Measurements from ENCODE around the gene TPTE2.
"Not testable (repeated sequence)": the region's sequence is repeated elsewhere in the genome, so short reads cannot be mapped to it uniquely, and the experiment has no call there.

The TPTE2 gene

DNA sequence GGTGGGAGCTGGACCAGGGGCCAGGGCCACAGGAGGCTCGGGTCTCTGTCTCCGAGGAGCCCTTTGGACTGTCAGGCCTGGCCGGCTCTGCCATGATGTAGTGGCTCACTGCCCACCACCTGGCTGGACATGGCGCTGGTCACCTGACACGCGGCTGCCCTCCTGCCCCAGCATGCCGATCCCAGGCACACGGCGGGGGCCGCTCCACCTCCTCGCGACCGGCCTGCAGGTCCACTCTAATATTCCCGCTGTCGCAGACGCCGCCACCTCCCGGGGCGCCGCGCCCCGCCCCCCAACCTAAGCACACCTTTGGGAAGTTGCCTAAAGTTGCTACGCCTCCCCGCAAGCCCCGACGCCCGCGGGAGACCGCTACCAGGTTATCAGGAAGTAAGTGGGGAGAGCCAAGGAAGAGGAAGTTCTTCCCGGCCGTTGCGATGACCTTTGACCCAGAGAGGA is at the start of gene TPTE2:
Gene TPTE2, minus strand, starts transcription at position 406 of the 456 bp plus-strand sequence. CDS start 58,298 bp downstream, outside the sequence.
- not testable (repeated sequence) for DNase-seq (ENCODE audit: low read depth in 2 of 2, low spot score in 1 of 2)

DNA sequence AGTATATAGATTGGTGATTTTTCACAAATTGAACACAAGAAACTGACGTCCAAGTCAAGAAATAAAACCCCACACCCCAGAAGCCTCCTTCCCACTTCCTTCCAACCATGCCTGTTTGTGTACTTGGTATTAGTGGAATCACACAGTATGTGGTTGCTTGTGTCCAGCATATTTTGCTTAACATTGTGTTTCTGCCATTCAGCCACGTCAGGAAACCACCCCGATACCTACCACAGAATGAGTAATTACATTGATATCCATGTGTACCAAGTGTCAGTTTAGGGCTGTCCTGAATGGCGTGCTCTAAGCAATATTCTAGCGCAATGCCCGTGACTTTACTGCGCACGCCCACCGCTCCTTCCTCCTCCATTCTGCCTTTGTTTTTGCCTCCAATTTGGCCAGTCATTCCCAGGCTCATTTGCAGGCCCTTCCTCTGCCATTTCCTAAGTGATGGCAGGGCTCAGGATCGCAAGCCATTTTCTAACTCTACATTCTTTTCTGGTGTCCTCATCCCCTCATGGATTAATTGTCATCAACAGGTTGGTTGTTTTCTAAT is 46.3 kb upstream of the TPTE2 start:
- no peak for DNase-seq (ENCODE audit: low read depth in 2 of 2, low spot score in 1 of 2)

DNA sequence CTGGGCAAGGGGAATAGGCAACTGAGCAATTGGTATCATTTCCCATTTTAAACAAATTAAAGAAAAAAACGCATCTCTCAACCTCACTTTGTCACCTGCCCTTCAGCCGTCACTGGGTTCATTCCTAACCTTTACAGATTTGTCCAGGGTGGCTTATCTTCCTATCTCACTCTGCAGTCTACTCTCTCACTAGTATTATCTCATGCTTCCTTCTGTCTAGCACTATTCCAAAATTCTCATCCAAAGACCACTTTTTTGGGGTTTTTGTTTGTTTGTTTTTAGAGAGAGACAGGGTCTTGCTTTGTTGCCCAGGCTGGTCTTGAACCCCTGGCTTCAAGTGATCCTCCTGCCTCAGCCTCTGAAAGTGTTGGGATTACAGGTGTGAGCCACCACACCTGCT is 45.4 kb upstream of the TPTE2 start:
- no peak for DNase-seq (ENCODE audit: low read depth in 2 of 2, low spot score in 1 of 2)

DNA sequence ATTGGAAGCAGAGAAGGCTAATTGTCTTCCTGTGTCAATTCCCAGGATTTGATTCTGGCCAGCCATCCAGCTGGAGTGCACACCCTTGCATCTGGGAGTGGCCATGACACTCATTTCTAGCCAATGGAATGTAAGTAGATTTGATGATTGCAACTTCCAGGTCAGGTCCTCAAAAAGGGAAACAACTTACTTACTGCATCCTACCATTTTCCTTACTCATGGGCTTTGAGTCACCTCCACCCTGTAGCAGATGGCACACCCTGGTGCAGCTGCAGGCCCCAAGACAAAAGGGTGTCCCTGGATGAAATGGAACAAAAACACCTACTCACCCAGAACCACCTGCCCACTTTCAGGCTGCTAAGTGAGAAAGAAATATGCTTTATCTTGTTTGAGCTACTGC is 44.8 kb upstream of the TPTE2 start:
- no peak for DNase-seq (ENCODE audit: low read depth in 2 of 2, low spot score in 1 of 2)

DNA sequence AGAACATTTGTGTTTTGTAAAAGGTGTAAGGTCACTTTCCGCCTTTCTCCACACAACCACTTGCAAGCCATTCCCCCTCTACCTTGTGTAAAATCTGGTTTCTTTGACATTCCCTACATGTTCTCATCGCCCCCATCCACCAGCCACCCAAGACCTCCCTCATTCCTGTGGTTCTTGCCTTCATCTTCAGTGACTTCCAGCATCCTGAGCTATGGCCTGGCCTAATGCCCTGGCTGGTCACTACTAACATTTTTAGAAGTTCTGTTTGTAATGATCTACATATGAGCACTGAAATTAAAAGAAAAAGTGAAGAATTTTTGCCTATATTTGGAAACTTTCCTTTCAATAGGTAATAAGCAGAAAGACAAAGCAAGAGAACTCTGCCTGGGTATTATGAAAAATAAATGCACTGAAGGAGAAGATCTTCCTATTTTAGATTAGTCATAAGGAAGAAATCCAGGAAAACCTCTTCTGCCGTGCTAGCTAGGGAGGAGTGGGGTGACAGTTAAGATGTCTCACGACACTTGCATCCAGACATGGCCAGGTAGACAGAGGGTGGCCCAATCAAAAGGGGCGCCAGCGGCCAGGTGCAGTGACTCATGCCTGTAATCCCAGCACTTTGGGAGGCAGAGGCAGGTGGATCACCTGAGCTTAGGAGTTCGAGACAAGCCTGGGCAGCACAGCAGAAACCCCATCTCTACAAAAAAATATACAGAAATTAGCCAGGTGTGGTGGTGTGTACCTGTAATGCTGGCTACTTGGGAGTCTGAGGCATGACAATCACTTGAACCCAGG is 44.0 kb upstream of the TPTE2 start:
- no peak for DNase-seq (ENCODE audit: low read depth in 2 of 2, low spot score in 1 of 2)

DNA sequence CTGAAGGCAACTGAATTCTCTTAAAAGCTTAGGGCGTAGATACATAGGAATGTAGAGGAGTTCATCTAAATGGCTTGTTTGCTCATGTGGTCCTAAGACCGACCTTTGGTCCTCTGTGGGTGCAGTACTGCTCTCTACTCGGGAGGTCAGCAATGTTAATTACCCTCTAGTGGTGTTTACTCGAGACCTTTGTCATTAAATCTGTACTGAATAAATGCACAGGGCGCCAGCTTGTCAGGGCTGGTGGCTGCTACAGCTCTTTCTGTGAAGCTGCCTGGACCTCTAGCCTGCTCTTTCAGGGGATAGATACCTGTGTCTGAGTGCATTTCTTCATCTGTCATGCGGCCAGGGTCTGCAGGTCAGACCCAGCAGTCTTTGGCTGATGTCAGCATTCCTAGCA is 43.0 kb upstream of the TPTE2 start:
- no peak for DNase-seq (ENCODE audit: low read depth in 2 of 2, low spot score in 1 of 2)

DNA sequence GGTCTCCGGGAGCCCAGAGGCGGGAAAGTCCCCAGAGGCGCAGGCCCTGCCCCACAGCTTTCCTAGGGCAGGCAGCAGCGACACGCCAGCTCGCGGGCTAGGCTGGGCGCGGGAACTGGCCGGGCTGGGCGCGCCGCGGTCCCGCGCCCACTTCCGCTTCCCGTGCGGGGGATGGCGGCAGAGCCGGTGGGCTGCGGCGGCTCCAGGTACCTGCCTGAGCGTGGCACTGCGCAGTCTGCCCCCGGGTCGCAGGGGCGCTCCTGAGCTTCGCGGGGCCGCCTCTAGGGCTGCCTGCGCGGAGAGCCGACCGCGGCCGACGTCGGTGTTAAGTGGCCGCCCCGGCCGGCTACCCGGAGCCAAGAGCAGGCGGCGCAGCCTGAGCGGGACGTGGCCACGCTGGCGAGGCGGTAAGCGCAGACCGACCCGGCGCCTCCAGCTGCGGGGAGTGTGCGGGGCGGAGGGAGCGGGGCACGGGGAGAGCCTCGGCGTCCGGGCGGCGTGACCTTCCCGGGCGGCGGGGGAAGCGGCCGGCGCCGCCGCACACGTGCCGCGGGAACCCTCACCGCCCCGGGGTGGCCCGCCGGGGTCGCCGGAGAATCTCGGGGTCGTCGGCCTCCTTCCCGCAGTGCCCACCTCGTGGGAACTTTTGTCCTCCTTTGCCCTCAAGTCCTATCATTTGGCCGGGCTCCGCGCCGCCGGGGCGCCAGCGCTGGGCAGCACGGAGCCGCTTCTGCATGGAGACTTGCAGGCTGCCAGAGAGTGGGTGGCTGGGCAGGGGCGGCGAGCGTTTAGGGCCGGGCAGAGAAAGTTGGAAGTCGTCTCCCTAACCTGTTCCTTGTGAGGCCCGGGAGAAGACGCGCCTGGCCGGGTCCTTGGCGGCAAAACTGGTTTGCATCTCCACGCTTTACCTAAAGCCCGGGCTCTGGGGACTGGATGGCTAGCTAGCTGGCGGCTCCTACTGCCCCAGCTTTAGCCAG is 40.7 kb upstream of the TPTE2 start:
- DNase-seq (ENCODE audit: low read depth in 2 of 2, low spot score in 1 of 2): no peak

DNA sequence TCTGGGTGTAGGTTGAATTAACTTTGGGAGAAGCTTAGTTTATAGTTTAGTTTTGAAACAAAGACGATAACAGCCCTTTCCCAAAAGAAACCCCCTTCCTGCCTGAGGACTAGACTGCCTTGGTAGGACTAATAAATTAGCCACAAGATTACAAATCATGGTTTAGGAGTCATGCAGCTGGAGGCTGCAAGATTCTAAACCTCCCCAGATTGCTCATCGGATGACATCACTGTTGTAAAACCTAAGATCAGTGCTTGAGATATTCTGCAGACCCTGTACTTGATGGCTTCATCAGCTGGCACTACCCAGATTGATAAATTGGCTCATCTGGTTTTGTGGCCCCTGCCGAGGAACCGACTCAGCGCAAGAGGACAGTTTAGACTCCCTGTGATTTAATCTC is 36.2 kb upstream of the TPTE2 start:
- DNase-seq (ENCODE audit: low read depth in 2 of 2, low spot score in 1 of 2): no peak

DNA sequence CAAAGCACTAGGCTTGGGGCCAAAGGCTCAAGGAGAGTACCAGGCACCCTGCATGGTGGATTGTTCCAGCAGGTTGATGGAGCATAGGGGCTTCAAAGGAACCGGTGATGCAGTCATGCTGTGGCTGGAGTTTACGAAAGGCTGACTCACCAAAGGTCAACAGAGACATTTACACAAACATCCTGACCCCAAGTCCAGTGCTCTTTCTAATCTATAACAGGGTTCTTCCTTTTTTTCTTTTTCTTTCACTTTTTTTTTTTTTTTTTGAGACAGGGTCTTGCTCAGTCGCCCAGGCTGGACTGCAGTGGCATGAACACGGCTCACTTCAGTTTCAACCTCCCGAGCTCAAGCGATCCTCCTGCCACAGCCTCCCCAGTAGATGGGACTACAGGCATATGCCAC is 35.6 kb upstream of the TPTE2 start:
- DNase-seq (ENCODE audit: low read depth in 2 of 2, low spot score in 1 of 2): no peak

DNA sequence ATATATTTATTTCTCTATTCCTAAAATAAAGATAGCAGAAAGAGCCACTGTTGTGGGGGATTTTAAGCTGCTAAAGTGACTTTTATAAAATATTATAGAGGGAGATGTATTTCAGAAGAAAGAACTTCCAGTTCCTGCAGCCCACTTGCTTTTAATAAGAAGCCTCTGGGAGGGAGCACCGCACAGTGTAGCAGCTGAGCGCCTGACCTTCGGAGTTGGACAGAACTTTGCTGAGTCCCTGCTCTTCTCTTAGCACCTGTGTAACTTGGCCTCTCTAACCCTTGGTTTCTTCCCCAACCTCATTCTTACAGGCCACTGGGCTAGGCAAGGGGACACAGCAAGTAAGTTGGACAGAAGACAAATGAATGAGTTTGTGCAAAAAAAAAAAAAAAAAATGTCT is 34.8 kb upstream of the TPTE2 start:
- no peak for DNase-seq (ENCODE audit: low read depth in 2 of 2, low spot score in 1 of 2)

DNA sequence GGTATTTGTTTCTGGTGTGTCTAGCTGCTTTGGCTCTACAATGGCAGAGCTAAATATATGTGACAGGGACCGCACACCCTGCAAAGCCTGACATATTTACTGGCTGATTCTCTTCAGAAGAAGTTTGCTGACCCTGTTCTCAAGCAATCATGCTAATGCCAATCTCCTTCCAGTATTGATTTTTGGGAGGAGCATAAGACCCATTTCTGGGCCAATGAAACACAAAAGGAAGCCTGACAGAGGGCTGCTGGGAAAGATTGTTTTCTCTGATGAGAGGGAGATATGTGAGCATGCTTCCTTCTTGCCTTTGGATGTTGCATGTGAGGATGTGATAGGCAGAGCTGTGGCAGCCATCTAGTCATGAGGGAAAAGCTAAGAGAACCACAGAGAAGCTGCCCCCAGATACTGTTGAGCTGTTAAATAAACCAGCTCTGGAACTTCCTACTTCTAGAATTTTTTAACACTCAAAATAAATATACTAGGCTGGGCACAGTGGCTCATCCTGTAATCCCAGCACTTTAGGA is 31.4 kb upstream of the TPTE2 start:
- DNase-seq (ENCODE audit: low read depth in 2 of 2, low spot score in 1 of 2): no peak

DNA sequence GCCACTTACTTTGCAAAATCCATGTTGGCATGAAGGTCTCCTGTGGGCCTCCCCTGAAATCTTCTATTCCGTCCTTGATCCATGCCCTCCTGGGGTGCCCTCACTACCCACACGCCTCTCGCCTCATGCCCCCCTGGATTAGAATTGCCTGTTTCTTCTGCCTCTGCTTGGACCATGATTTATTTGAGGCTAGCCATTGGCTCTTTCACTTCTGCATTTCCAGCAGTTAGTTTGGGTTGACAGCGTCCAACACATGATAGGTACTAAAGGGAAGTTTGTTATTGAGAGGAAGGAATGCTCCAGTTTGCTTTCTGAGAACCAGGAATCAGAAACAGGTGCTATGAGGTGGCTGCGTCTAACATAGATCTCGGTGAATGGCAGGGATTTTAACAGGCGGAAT is 30.5 kb upstream of the TPTE2 start:
- no peak for DNase-seq (ENCODE audit: low read depth in 2 of 2, low spot score in 1 of 2)

DNA sequence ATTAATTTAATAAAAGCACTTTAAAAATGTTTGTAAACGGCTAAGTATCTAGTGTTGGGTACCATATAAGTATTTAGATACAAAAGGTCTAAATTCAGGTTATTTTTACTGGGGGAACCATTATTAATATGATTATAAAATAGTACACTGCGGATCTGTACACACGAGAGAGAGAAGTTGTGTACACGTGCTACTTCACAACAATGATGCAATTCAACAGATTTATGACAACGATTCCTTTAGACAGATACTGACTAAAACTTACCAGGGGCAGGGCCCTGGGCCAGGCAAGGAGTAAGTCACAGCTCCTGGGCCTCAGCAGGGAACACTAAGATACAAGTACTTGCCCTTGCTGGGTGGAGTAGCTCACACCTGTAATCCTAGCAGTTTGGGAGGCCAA is 29.1 kb upstream of the TPTE2 start:
- no peak for DNase-seq (ENCODE audit: low read depth in 2 of 2, low spot score in 1 of 2)

DNA sequence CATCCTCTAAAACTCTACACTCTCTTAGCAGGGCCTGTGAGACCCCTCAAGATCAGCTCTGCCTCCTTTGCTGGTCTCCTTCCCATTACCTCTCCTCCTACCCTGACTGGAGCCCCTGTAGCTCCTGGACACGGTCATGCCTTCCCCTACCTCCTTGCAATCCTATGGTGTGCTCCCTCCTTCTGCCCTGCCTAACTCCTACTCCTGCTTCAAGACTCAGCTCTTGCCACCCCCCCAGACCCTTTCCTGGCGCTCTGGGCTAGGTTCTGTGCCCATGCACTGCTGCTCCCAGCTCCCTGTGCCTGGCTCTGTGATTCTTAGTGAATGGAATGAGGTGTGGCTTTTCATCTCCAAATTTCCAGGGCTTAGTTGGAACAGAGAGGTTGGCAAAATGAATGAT is 28.0 kb upstream of the TPTE2 start:
- DNase-seq (ENCODE audit: low read depth in 2 of 2, low spot score in 1 of 2): no peak

DNA sequence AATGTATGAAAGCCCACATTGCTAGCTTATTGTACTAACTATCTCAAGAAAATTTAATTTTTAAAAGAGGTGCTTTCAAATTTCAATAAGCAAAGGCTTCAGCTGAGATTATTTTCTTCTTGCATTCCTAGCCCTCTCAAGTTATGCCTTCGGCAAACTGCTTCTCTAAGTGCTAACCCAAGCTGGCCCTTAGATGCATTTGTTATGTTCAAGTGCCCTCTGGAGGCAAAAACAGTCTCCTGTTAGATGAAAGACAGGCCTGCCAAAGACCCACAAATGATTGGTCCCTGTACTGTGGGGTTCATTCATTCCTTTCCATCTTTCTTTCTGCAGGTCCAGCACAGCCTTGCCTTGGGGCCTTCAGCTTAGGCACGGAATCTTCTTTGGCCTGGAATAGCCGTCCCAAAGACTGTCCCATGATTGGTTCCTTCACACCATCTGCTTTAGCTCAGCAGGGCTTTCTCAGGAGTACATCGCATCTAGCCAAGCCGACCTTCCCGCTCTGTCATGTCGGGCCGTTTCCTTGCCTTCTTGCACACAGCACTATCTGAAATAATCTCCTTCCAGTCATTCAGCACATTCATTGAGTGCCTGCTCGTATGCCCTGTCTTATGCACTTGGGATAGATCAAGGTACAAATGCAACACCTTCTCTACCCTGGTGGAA is 26.4 kb upstream of the TPTE2 start:
- DNase-seq (ENCODE audit: low read depth in 2 of 2, low spot score in 1 of 2): no peak

DNA sequence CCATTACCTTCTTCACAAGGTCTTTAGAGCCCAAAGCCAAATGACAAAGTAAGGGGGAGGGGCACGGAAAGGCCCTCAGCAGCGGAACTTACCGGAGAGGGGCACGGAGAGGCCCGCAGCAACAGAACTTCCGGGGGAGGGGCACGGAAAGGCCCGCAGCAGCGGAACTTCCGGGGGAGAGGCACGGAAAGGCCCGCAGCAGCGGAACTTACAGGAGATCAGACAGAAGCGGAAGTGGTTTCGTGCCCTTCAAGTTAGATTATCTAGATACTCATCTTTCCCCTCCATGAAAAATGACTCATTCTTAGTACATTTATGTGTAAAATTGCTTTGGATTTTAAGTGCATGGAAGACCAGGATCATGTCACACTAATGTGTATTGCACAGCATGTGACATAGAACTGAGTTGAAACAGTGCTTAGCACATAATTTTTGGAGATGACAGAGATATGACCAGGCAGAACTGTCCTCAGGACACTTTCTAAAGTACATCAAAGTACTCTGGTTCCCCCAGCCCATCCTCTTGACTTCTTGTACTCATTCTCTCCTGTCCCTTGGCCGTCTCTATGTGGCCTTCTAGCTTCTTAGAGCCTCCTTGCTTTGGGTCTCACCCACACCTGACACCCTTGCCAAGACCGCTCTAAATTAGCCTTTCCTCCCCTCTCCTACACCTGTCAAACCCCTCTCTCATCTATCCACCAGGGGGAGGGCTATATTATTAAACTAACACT is 25.7 kb upstream of the TPTE2 start:
- peak; percentile 42 to 46 for DNase-seq (ENCODE audit: low read depth in 2 of 2, low spot score in 1 of 2)

DNA sequence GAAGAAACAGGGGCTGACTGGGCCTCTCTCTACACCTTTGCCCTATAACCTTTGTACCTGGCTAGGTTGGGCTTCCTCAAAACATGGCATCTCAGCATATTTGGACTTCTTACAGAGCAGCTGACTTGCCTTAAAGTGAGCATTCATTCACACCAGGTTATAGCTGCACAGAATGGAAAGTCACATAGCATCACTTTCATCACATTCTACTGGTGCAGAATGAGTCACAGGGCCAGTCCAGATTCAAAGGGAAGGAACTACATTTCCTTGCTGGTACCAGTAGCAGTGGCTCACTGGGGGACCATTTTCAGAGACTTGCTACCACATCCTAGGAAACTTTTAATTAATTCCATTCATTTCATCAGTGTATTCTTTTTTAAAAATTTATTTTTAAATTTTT is 20.3 kb upstream of the TPTE2 start:
- no peak for DNase-seq (ENCODE audit: low read depth in 2 of 2, low spot score in 1 of 2)

DNA sequence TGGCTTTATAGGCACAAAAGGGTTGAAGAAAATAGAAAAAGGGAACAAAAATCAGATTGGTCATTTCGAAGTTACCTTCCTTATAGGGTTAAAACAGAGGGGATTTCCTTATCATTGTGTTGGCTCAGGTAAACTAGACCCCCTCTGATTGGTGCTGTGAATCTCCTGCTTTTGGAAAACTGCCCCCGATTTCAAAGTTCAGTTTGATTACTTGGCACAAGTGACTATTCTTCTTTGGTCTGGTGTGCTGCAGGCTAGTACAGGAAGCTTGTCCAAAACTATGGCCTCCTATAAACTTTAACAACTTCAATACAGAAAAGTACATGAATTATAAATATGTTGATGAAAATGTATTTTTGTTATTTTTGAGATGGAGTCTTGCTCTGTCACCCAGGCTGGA is 13.9 kb upstream of the TPTE2 start:
- DNase-seq (ENCODE audit: low read depth in 2 of 2, low spot score in 1 of 2): no peak

DNA sequence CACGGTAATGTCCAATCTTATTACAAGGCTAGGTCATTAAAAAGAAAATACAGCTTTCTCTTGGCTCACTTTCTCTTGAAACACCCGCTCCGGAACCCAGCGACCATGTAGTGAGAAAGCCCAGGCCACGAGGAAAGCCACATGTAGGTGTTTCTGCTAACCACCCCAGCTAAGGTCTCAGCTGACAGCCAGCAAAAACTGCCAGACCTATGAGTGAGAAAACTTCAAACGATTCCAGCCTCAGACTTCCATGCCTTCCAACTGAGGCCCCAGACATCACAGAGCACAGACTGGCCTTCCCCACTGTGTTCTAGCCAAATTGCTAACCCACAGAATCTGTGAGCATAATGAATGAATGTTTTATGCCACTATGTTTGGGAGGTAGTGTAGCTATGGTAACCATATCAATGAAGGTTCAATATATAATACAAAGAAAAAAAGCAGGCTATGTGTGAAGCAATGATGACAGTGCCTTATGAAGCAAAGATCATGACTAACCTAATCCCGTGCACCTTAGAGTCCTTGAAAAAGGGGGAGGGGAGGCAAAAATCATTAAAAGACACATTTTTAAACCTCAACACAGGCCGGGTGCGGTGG is 11.9 kb upstream of the TPTE2 start:
- no peak for DNase-seq (ENCODE audit: low read depth in 2 of 2, low spot score in 1 of 2)

DNA sequence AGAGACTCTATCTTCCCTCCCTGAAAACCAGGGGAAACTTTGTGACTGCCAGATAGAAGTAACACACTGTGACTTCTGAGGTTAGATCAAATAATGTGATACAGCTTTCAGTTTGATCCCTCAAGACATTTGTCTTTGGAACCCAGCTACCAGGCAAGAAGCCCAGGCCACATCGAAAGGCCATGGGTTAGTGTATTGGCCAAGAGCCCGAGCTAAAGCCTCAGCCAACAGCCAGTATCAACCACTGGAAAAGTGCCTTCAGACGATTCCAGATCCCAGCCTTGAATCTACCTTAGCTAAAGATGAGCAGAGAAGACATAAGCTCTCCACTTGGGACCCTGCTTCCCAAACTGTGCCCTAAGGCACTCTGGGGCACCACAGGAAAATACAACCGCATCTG is 10.9 kb upstream of the TPTE2 start:
- DNase-seq (ENCODE audit: low read depth in 2 of 2, low spot score in 1 of 2): no peak
